ENCODE results near the gene IGF1R. TPM values are rescaled to one million over a fixed set of nuclear protein-coding genes. Genes with fewer than 3 reads are reported as not detected.

IGF1R gene
- total and polyA plus RNA-seq, 4 donors = 5.9 to 154 (median 27.6) TPM

- Histone ChIP-seq H3K27me3 (ENCODE audit: control insufficient read depth in 3 of 3, insufficient read depth in 3 of 3, low read length in 2 of 3) (no peaks in the 10 kb centered on the region), H3K9ac (ENCODE audit: insufficient read depth in 1 of 2, low read length in 2 of 2) (no peak overlapping the region), H3K27ac (ENCODE audit: low read depth in 1 of 2, low read length in 1 of 2) (peak overlapping the region; percentile 61 to 83), H3K9me3 (ENCODE audit: control insufficient read depth in 4 of 4, insufficient read depth in 3 of 4, low read length in 3 of 4) (no peaks in the 10 kb centered on the region), H3K36me3 (ENCODE audit: control insufficient read depth in 4 of 4, insufficient read depth in 4 of 4, low read length in 4 of 4) (no peaks in the 10 kb centered on the region), H3K4me1 (ENCODE audit: control insufficient read depth in 5 of 5, insufficient read depth in 5 of 5, low read length in 5 of 5) (peaks cover 17 to 29% (median 27%) of the 10 kb centered on the region in 5 donors), H3K4me3 (no peak overlapping the region)
- no peak for DNase-seq
- 81 to 89% methylated on average over 3 of the region's 3 CpGs for WGBS, 2 donors
- no peak for TF ChIP-seq CTCF (IDR thresholded peaks at IDR 0.05; ENCODE audit: control extremely low read depth, extremely low read depth)
- no peak for ATAC-seq (ENCODE audit: insufficient read depth, low FRiP score)
Observed at GRCh38 chr15:98729446-98730042, 81.2 kb downstream of the IGF1R start.

- Histone ChIP-seq H3K27ac (ENCODE audit: low read depth in 1 of 2, low read length in 1 of 2) (peak overlapping the region in 1 of 2 donors; percentile 49), H3K9ac (ENCODE audit: insufficient read depth in 1 of 2, low read length in 2 of 2) (no peak overlapping the region)
- WGBS, 2 donors = 91 to 94% methylated on average over 13 of the region's 13 CpGs
Observed at GRCh38 chr15:98730860-98731711, 82.7 kb downstream of the IGF1R start.

GRCh38 chr15:98731712-98732450, 83.5 kb downstream of the IGF1R start:
- Histone ChIP-seq H3K27me3 (ENCODE audit: control insufficient read depth in 3 of 3, insufficient read depth in 3 of 3, low read length in 2 of 3) (no peaks in the 10 kb centered on the region), H3K9me3 (ENCODE audit: control insufficient read depth in 4 of 4, insufficient read depth in 3 of 4, low read length in 3 of 4) (no peaks in the 10 kb centered on the region), H3K4me1 (ENCODE audit: control insufficient read depth in 5 of 5, insufficient read depth in 5 of 5, low read length in 5 of 5) (peaks cover 20 to 33% (median 27%) of the 10 kb centered on the region in 5 donors), H3K4me3 (no peak overlapping the region), H3K36me3 (ENCODE audit: control insufficient read depth in 4 of 4, insufficient read depth in 4 of 4, low read length in 4 of 4) (no peaks in the 10 kb centered on the region), H3K9ac (ENCODE audit: insufficient read depth in 1 of 2, low read length in 2 of 2) (no peak overlapping the region), H3K27ac (ENCODE audit: low read depth in 1 of 2, low read length in 1 of 2) (peak overlapping the region in 1 of 2 donors; percentile 49)
- WGBS, 2 donors = 67 to 90% methylated on average over 9 of the region's 9 CpGs
- DNase-seq = no peak
- TF ChIP-seq CTCF (IDR thresholded peaks at IDR 0.05; ENCODE audit: control extremely low read depth, extremely low read depth) = no peak
- ATAC-seq (ENCODE audit: insufficient read depth, low FRiP score) = no peak

More at GRCh38 chr15:98730860-98731711, 82.7 kb downstream of the IGF1R start:
- no peaks in the 10 kb centered on the region for H3K27me3 ChIP-seq (ENCODE audit: control insufficient read depth in 3 of 3, insufficient read depth in 3 of 3, low read length in 2 of 3)
- no peak for DNase-seq
- H3K9me3 ChIP-seq (ENCODE audit: control insufficient read depth in 4 of 4, insufficient read depth in 3 of 4, low read length in 3 of 4) = no peaks in the 10 kb centered on the region
- H3K4me1 ChIP-seq (ENCODE audit: control insufficient read depth in 5 of 5, insufficient read depth in 5 of 5, low read length in 5 of 5) = peaks cover 21 to 34% (median 28%) of the 10 kb centered on the region in 5 donors
- no peak overlapping the region for H3K4me3 ChIP-seq
- no peak for TF ChIP-seq CTCF (IDR thresholded peaks at IDR 0.05; ENCODE audit: control extremely low read depth, extremely low read depth)
- no peak for ATAC-seq (ENCODE audit: insufficient read depth, low FRiP score)
- H3K36me3 ChIP-seq (ENCODE audit: control insufficient read depth in 4 of 4, insufficient read depth in 4 of 4, low read length in 4 of 4) = no peaks in the 10 kb centered on the region

All from lung (tissue), 12 donors.